HG02852 (cell line): ENCODE data around the gene CLEC3B.
A peak's percentile ranks its signal among the peaks of the same experiment; 100 is the strongest.
"Not testable (repeated sequence)": the region's sequence is repeated elsewhere in the genome, so short reads cannot be mapped to it uniquely, and the experiment has no call there.

ENCODE experiments used
- ATAC-seq: cut with Tn5 transposase; IDR thresholded peaks from one replicate; pipeline ENCODE4 v1.9.1; 2021; ENCODE audit warnings: mild to moderate bottlenecking, moderate library complexity; ENCODE audit not compliant: unreplicated experiment

The CLEC3B gene

GRCh38 chr3:45033791-45034190 is 7.7 kb downstream of the CLEC3B start:
- no peak for ATAC-seq

- no peak for ATAC-seq
These were observed 8.6 kb downstream of the CLEC3B start for GRCh38 chr3:45034612-45035252.

- ATAC-seq, result no peak
These were observed 9.6 kb downstream of the CLEC3B start for GRCh38 chr3:45035441-45036301.

- ATAC-seq, result peak; percentile 78
These were observed 11.8 kb downstream of the CLEC3B start for GRCh38 chr3:45037720-45038455.

- no peak for ATAC-seq
These were observed 15.6 kb downstream of the CLEC3B start for GRCh38 chr3:45041666-45042065.

GRCh38 chr3:45042162-45042561 is 16.1 kb downstream of the CLEC3B start:
- no peak for ATAC-seq

- ATAC-seq, result no peak
These were observed 17.7 kb downstream of the CLEC3B start for GRCh38 chr3:45043728-45044299.

- ATAC-seq, result no peak
These were observed 22.1 kb downstream of the CLEC3B start for GRCh38 chr3:45048244-45048643.

- ATAC-seq, result no peak
These were observed 23.7 kb downstream of the CLEC3B start for GRCh38 chr3:45049807-45050206.

- no peak for ATAC-seq
These were observed 25.6 kb downstream of the CLEC3B start for GRCh38 chr3:45051685-45052084.

GRCh38 chr3:45053805-45054195 is 27.7 kb downstream of the CLEC3B start:
- ATAC-seq, result not testable (repeated sequence)

GRCh38 chr3:45054196-45054857 is 28.2 kb downstream of the CLEC3B start:
- ATAC-seq, result no peak

GRCh38 chr3:45055032-45055410 is 28.9 kb downstream of the CLEC3B start:
- ATAC-seq, result no peak

- ATAC-seq, result no peak
These were observed 29.5 kb downstream of the CLEC3B start for GRCh38 chr3:45055411-45056143.

- ATAC-seq, result no peak
These were observed 30.7 kb downstream of the CLEC3B start for GRCh38 chr3:45056608-45057301.

- no peak for ATAC-seq
These were observed 31.5 kb downstream of the CLEC3B start for GRCh38 chr3:45057557-45057956.

- no peak for ATAC-seq
These were observed 33.0 kb downstream of the CLEC3B start for GRCh38 chr3:45059132-45059531.

- no peak for ATAC-seq
These were observed 34.2 kb downstream of the CLEC3B start for GRCh38 chr3:45060165-45060892.

- ATAC-seq, result no peak
These were observed 36.6 kb downstream of the CLEC3B start for GRCh38 chr3:45062697-45063070.
